Psoas muscle (tissue), 8 donors: ENCODE results near the gene ACTR3C. TPM values are rescaled to one million over a fixed set of nuclear protein-coding genes. Genes with fewer than 3 reads are reported as not detected.

Source experiments
- ATAC-seq, 4 donors: fragments of 200-7000 bp; cut with Tn5 transposase; one replicate each; pipeline ENCODE4 v1.9.1; 2020; ENCODE audit warnings: moderate library complexity in 3 of 4, mild to moderate bottlenecking in 2 of 4
- DNase-seq, 2 donors: peaks; one replicate each; pipeline ENCODE4 v3.0.0-alpha.2; 2020
- H3K27ac ChIP-seq: fragments of 200-600 bp; one replicate; pipeline ENCODE4 v1.8.0; 2022
- H3K27me3 ChIP-seq, 3 donors: fragments of 200-600 bp in 1 of 3; one replicate each; pipeline versions ENCODE4 v1.6.1 to v1.8.0; 2013 to 2022; ENCODE audit warnings: low read length in 2 of 3, mild to moderate bottlenecking in 2 of 3, moderate library complexity in 1 of 3; ENCODE audit not compliant: insufficient read depth in 3 of 3
- H3K36me3 ChIP-seq, 2 donors: fragments of 200-600 bp in 1 of 2; one replicate each; pipeline versions ENCODE4 v1.6.1 to v1.8.0; 2013 to 2022; ENCODE audit warnings: low read depth in 1 of 2, mild to moderate bottlenecking in 1 of 2, moderate library complexity in 1 of 2; ENCODE audit not compliant: insufficient read depth in 1 of 2
- H3K4me1 ChIP-seq: fragments of 200-600 bp; one replicate; pipeline ENCODE4 v1.8.0; 2022
- H3K4me3 ChIP-seq: fragments of 200-600 bp; one replicate; pipeline ENCODE4 v1.8.0; 2022; ENCODE audit warnings: mild to moderate bottlenecking
- H3K9me3 ChIP-seq: fragments of 200-600 bp; one replicate; pipeline ENCODE4 v1.8.0; 2022
- CTCF ChIP-seq: fragments of 200-600 bp; IDR thresholded peaks from one replicate; pipeline ENCODE4 v1.8.0; 2022; ENCODE audit warnings: antibody characterized with exemption
- WGBS, 3 donors: extraction: QIAGEN DNeasy Blood & Tissue Kit; methylation state at CpG; one replicate each; pipeline versions ENCODE4 v1.1.6 to v1.1.7; 2013; 5-methylcytosine and 5-hydroxymethylcytosine counted together
- intact Hi-C, 2 donors: fragments of 100-400 bp; cut with DNase I; formaldehyde crosslinking; loops; one replicate each; pipeline versions ENCODE4 v1.11.0 to v1.14.2; 2022
- polyA plus RNA-seq, 3 donors: library from polyadenylated mRNA; stranded (reverse); fragments of 200-250 nt; gene quantifications; one replicate each; pipeline ENCODE4 v1.2.3, GENCODE V29; 2013
- total RNA-seq, 4 donors: library from RNA; stranded (reverse); fragmentation: NEBNext Ultra II Directional in 2 of 4; extraction: Animal tissue kit (Norgen Biotek cat#: 25700) in 2 of 4; gene quantifications; one replicate each; pipeline versions ENCODE4 v1.2.1 to v1.2.4, GENCODE V29; 2021 to 2023
- donor health status: healthy with polysubstance abuse.
- donor health status: DM: no; HTN: no; CAD: no; lungs with moderate emphysema.
- donor health status: Bipolar disorder and iron deficiency.
- donor health status: healthy.
- donor health status: DM: yes; HTN: yes; CAD: no.
- donor health status: DM: no; HTN: no; CAD: no.
- donor health status: DM: no; HTN: no; CAD: no.
- donor health status: DM: yes; HTN: yes; CAD: no.

The ACTR3C gene
- total and polyA plus RNA-seq, 7 donors = 0.71 to 3.7 (median 2.7) TPM

- TF ChIP-seq CTCF = no peak
- intact Hi-C loops = no loop called here
- Histone ChIP-seq H3K27ac (no peak overlapping the region), H3K27me3 (peaks cover 0 to 8% (median 0%) of the 10 kb centered on the region in 3 donors), H3K9me3 (no peaks in the 10 kb centered on the region), H3K36me3 (no peaks in the 10 kb centered on the region), H3K4me3 (no peak overlapping the region), H3K4me1 (peaks cover 4% of the 10 kb centered on the region)
- WGBS, 3 donors = 56 to 59% (median 57%) methylated on average over 7 of the region's 7 CpGs
- ATAC-seq (no peak), DNase-seq (no peak)
Measured at GRCh38 chr7:150335108-150335773, 11.9 kb upstream of the ACTR3C start.

- Histone ChIP-seq H3K4me1 (no peaks in the 10 kb centered on the region), H3K27me3 (no peaks in the 10 kb centered on the region), H3K27ac (no peak overlapping the region), H3K36me3 (no peaks in the 10 kb centered on the region), H3K9me3 (no peaks in the 10 kb centered on the region), H3K4me3 (no peak overlapping the region)
- 91 to 94% (median 92%) methylated on average over 8 of the region's 8 CpGs for whole genome bisulfite sequencing, 3 donors
- intact Hi-C loops = no loop called here
- TF ChIP-seq CTCF = no peak
- ATAC-seq (no peak), DNase-seq (no peak)
Measured at GRCh38 chr7:150334108-150334507, 10.8 kb upstream of the ACTR3C start.

GRCh38 chr7:150333659-150334058 is 10.3 kb upstream of the ACTR3C start:
- intact Hi-C loops = no loop called here
- WGBS, 3 donors = 93 to 98% (median 96%) methylated on average over 8 to 10 of the region's 10 CpGs

GRCh38 chr7:150332852-150333635 is 9.7 kb upstream of the ACTR3C start:
- Histone ChIP-seq H3K27me3 (no peaks in the 10 kb centered on the region), H3K27ac (no peak overlapping the region), H3K4me3 (no peak overlapping the region), H3K36me3 (no peaks in the 10 kb centered on the region), H3K4me1 (no peaks in the 10 kb centered on the region), H3K9me3 (no peaks in the 10 kb centered on the region)
- no peak for DNase-seq
- intact Hi-C loops = no loop called here
- no peak for ATAC-seq
- no peak for TF ChIP-seq CTCF
- WGBS, 3 donors = 95 to 97% (median 96%) methylated on average over 18 of the region's 18 CpGs

More at GRCh38 chr7:150333659-150334058, 10.3 kb upstream of the ACTR3C start:
- Histone ChIP-seq H3K4me1 (no peaks in the 10 kb centered on the region), H3K4me3 (no peak overlapping the region), H3K27ac (no peak overlapping the region), H3K27me3 (no peaks in the 10 kb centered on the region), H3K9me3 (no peaks in the 10 kb centered on the region), H3K36me3 (no peaks in the 10 kb centered on the region)
- DNase-seq (no peak), ATAC-seq (no peak)
- TF ChIP-seq CTCF = no peak
